Measurements from ENCODE around the gene MLH1.

The MLH1 gene

DNA sequence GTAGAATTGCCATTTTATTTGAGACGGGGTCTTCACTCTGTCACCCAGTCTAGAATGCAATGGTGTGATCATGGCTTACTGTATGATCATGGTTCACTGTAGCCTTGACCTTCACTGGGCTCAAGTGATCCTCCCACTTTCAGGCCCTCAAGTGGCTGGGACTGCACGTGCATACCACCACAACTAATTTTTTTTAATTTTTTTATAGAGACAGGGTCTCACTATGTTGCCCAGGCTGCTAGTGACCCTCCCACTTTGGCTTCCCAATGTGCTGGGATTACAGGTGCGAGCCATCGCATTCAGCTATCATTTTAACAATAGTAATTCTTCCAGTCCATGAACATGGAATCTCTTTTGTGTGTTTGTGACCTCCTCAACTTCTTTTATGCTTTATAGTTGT is 12.3 kb upstream of the MLH1 start:
- no peak for DNase-seq (ENCODE audit: low spot score)

DNA sequence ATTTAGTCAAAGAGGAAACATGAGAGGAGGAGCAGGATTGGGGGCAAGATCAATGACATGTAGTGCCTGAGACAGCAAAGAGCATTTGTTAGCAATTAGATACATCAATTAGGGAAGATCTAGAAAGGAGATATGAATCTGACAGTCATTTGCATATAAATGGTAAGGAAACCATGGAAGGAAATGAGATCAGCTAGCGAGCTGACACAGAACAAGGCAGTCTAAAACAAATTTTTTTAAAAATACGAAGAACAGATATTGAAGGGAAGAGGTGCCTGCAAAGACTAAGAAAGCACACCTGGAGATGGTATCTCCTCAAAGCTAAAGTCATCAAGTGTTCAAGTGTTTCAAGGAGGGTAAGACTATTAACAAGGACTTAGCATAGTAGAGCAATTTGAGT is 5.0 kb upstream of the MLH1 start:
- no peak for DNase-seq (ENCODE audit: low spot score)

DNA sequence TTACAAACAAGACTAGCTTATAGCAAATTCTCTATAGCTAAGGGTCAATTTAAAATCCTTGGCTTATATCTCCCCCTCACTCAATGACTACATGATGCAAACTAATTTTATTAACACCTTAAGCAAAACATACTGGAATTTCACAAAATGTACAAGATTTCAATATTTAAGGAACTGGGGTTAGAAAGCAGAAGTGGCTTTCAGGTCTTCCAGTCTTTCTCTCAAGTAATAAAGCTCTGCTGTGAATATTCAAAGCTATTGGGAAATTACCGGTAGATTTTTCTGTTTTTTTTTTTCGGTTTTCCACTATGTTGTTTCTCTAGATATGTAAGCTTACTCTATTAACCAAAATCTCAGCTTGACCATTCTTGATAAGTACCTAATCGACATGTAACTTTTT is 4.3 kb upstream of the MLH1 start:
- DNase-seq (ENCODE audit: low spot score): no peak

DNA sequence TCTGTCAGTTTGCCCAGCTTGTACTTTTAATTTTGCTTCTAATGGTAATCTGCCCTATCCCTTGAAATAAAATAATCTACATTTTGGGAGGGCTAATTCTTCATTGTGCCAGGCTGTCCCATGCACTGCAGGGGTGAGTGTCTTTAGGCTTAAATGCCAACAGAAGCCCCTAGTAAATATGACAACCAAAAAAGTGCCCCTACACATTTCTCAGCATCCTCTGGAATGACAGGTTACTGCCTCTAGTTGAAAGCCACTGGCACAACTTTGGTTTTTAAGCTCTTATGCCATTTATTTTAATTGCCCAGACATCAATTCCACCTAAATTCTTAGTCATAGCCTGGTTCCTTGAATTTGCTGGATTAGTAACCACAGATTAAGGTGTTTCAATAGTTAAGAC is 3.8 kb upstream of the MLH1 start:
- DNase-seq (ENCODE audit: low spot score): no peak

DNA sequence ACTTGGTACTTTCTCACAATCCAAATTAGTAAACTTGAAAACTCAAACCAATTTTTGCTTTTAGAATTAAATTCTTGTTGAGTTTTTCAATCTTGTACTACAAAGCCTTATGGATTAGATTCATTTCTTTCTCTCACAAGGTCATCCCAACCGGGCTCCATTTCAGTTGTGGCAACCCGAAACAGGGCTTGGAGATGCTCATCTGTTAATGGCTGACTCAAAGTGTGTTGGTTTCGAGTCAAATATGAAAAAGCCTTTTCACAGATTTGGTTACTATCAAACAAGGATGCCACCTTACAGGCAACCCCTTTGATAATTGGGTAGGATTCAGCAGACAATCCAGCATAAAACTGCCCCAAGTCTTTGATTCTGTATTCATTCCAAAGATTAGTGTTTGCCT is 2.2 kb upstream of the MLH1 start:
- DNase-seq (ENCODE audit: low spot score): no peak

DNA sequence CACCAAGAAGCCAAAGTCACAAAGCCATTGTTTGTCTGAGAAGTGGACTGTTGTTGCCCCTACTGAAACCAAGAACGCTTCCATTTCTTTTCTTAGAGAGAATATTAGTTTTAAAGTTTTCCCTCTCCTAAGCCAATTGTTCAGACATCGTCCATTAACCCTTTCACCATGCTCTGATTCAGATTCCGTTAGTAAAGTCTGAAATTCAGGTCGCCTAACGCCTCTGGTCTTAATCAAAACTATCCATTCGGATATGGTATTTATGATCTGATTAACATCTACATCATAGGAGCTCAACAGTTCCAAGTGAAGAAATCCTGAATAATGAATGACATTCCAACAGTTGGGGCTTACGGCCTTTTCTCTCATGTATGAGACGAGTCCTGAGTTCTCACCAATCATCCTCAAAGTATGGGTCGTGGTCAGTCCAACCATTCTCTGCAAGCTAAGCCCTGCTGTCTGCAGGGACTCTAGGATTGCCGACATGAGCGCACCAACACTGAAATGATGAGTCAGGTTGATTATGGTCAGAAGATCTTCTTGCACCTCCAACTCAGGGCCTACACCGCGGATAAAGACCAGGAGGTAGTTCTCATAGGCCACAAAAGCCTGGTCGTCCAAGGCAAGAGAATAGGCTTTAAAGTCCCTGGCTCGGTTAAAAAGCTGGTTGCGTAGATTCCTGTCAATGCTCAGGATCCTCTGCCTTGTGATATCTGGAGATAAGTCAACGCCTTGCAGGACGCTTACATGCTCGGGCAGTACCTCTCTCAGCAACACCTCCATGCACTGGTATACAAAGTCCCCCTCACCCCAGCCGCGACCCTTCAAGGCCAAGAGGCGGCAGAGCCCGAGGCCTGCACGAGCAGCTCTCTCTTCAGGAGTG is 1.2 kb upstream of the MLH1 start:
- DNase-seq (ENCODE audit: low spot score): peak; percentile 37

DNA sequence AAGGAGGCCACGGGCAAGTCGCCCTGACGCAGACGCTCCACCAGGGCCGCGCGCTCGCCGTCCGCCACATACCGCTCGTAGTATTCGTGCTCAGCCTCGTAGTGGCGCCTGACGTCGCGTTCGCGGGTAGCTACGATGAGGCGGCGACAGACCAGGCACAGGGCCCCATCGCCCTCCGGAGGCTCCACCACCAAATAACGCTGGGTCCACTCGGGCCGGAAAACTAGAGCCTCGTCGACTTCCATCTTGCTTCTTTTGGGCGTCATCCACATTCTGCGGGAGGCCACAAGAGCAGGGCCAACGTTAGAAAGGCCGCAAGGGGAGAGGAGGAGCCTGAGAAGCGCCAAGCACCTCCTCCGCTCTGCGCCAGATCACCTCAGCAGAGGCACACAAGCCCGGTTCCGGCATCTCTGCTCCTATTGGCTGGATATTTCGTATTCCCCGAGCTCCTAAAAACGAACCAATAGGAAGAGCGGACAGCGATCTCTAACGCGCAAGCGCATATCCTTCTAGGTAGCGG is 452 bp upstream of the MLH1 start, which contains the start of gene EPM2AIP1:
Gene EPM2AIP1, minus strand, starts transcription at position 326 of the 520 bp plus-strand sequence. Its CDS starts 54 bp downstream, at position 272.
- peak; percentile 98 for DNase-seq (ENCODE audit: low spot score)

DNA sequence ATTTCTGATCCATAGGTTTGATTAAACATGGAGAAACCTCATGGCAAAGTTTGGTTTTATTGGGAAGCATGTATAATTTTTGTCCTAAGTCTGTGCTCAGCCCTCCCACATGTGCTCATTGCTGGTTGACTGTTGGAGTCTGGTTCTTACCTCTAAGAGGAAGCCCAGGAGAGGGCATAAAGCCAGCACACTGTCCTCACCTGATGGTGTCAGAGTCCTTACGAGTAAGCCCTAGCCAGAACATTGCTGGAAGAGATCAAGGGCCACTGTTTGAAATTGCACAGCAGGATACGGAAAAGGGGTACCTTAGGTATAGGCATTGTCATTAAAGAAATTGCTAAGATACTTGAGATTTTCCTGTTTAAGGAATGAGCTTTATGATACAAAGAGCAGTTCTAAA is 21.3 kb downstream of the MLH1 start:
- no peak for DNase-seq (ENCODE audit: low spot score)

DNA sequence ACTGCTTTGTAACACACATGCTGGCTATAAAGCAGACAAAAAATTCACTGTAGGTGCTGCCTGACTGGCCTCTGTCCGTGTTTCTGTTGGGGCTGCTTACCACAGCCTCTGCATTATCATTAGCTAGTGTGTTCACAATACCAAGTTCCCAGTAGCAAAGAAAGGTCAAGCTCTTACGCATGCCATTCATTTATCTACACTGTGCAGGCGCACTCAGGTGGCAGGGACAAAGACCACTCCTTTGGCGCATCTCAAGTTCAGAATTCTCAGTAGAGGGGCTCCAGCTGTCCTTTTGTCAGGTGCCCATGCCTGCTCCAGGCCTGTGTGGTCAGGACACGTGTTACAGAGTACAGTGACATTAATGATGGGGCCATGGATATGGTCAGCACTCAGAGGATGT is 22.3 kb downstream of the MLH1 start:
- no peak for DNase-seq (ENCODE audit: low spot score)

DNA sequence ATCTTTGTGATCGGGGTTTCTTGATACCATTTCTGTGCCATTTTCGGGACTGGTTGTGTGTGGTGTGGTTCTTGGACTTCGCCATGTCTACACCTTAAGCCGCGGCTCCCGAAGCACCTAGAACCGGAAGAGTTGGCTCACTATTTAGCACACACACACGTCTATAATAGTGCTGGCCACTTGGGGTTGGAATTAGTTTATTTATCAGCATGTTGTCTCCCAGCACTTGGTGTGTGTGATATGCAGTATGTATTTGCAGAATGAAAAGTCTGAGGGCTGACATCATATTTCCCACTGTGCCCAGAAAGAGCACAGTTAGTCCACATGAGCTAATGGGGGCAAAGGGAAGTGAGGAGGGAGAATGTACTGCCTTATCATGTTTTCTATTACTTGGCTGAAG is 23.6 kb downstream of the MLH1 start:
- DNase-seq (ENCODE audit: low spot score): no peak

DNA sequence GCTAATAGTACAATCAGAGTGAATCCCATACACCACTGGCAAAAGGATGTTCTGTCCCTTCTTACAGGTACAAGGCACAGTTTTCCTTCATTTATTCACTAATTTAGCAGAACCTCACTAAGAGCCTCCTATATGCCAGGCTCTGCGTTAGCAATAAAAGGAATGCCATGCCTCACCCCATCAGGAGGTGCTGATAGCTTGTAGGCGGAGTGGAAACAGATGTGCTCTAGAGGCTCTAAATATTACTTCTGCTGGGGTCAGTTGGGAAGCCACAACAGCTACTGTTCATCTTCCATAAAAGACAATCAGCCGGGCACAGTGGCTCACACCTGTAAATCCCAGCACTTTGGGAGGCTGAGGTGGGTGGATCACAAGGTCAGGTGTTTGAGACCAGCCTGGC is 24.4 kb downstream of the MLH1 start:
- no peak for DNase-seq (ENCODE audit: low spot score)

DNA sequence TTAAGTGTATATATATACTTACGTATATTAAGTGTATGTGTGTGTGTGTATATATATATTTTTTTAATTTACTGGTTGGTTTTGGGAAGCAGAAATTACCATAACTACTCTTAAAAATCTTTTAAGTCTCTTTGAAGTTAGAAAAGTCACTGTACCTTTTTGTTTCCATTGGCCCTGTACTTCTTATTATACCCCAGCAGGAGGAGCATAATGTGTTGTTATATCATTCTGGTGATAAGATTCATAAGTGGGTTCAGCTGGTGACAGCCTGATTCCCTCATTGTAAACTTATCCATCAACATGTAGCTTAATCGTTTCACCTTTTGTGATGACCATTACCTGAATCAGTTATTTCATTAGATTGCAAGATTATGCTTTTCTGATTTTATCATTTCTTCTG is 30.8 kb downstream of the MLH1 start:
- peak; percentile 28 for DNase-seq (ENCODE audit: low spot score)

DNA sequence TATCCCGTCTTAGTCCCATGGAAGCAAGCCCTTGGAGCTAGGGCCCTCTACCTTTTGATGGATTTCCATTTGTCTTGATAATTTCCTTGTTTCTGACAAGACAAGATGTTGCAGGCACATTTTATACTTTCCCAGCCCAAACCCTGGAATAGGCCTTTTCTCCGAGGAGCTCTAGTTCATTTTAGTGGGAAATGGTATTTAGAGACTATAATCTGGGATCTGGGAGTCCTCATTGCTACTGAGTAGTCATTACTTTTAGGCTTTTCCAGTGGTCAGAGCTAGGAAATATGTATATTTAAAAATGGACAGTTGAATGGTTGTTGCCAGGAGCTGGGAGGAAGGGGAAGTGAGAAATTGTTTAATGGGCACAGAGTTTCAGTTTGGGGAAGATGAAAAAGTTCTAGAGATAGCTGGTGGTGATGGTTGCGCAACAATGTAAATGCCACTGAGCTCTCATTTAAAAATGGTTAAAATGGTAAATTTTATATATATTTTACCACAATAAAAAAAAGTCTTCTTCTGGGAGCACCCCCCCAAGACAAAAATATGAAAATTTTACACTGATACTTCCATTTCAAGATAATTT is 31.6 kb downstream of the MLH1 start:
- no peak for DNase-seq (ENCODE audit: low spot score)

DNA sequence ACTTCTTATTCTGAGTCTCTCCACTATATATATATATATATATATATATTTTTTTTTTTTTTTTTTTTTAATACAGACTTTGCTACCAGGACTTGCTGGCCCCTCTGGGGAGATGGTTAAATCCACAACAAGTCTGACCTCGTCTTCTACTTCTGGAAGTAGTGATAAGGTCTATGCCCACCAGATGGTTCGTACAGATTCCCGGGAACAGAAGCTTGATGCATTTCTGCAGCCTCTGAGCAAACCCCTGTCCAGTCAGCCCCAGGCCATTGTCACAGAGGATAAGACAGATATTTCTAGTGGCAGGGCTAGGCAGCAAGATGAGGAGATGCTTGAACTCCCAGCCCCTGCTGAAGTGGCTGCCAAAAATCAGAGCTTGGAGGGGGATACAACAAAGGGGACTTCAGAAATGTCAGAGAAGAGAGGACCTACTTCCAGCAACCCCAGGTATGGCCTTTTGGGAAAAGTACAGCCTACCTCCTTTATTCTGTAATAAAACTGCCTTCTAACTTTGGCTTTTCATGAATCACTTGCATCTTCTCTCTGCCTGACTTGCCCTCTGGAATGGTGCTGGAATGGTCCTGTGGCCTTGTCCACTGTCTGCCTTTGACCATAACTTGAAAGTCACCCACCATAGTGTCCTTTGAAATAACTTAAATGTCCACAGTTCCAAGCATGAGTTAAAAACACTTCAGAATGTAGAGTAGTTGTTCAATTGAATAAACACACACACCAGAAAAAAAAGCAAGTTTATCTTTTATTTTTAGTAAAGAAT is 32.4 kb downstream of the MLH1 start:
- DNase-seq (ENCODE audit: low spot score): no peak

DNA sequence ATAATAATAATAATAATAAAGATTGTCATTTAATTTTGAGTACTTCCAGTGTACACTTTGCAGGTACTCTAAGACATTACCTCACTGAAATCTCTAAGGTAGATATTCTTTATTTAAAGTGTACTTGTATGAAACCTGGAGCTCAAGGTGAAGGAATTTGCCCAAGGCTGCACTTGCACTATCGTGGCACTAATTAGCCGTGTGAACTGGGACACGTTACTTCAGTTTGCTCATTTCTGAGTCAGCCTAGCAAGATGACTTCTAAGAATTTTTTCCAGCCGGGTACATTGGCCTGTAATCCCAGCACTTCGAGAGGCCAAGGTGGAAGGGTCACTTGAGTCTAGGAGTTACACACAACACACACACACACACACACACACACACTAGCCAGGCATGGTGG is 33.5 kb downstream of the MLH1 start:
- no peak for DNase-seq (ENCODE audit: low spot score)

DNA sequence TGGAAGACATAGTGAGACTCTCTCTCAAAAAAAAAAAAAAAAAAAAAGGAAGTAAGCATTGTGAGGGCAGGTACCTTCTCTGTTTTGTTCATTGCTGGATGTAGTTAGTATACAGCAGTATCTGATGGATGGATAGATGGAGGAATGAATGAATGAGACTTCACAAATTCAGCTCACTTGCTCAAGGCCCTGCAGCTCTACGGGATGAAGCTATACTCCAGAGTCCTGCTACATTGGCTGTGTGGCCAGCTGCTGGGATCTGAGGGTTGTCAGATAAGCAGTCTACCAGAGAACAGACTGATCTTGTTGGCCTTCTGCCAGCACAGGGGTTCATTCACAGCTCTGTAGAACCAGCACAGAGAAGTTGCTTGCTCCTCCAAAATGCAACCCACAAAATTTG is 35.0 kb downstream of the MLH1 start:
- DNase-seq (ENCODE audit: low spot score): no peak

DNA sequence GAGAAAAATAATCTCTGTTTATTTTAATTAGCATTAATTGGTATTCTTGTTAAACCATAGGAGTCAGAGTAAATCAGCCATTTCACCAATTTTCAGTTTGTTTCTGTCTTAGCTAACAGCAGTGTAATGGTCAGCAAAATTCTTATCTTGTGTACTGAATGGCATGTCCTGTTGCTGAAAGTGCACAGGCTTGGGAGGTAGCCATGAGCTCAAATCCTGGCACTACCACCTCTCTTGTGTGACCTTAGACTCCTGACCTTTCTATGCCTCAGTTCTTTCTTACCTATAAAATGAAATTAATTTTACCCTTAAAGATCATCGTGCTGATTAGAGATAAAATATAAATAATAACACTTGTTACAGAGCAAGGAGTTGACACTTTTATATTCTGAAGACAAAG is 35.8 kb downstream of the MLH1 start:
- no peak for DNase-seq (ENCODE audit: low spot score)

DNA sequence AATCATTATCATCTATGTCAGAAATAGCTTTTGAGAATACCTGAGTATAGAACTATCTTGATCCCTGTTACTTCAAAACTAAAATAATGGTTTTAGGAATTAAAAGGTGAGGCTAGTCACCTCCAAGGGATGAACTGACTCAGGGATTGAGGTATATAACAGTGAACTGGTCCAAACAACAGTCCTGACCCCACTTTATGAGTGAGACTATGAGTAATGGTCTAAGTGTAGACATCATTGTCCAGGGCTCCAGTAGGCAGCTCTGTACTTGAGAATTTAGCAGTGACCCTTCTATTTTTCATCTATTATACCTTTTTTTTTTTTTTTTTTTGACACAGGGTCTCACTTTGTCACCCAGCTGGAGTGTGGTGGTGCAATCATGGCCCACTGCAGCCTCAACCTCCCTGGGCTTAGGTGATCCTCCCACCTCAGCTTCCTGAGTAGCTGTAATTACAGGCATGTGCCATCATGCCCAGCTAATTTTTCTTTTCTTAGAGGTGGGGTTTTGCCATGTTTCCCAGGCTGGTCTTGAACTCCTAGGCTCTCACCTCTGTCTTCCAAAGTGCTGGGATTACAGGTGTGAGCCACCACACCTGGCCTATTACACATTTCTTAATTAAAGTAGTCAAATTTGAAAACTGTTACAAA is 36.3 kb downstream of the MLH1 start:
- DNase-seq (ENCODE audit: low spot score): no peak

DNA sequence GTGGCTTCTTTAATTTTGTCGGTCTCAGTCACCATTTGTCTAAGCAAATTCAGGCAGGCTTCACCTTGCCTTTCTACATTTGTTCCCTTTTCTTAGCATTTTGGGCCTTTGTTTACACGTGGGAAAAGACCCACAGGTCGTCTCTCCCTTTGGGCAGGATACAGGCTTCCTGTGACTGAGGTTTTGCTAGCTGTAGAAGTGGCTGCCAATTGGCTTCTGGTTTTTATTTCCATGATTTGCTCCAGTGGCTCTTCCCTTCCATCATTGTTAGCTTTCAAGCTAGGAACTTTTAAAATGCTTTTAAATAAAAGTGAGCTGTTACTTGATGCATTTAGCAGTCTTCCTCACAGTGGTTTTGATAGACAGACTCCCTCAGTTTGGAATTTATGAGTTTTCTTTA is 37.3 kb downstream of the MLH1 start:
- DNase-seq (ENCODE audit: low spot score): no peak

DNA sequence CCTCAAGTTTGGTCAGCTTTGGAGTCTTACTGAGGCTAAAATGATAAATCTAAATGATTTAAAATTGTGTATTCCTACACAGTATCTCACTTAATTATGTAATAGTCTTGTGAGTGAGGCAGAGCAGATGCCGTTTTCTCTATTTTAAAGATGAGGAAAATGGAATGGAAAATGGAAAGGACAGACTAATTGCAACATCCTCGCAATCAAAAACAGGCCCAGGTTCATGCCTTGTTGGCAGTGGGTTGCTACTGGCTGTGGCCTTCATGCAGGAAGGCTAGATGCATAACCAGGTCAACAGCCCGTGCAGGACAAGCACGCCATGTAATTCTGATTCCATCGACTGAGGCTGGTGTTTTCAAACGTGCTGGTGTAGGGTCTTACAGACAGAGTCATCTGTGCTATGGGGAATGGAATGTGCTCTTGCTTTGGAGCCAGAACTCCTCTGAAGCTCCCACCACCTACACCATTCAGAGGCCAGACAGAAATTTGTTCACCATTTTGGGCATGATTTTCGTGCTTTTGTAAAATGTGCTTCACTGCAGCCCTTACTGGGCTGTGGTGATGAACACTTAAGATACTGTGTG is 37.9 kb downstream of the MLH1 start:
- no peak for DNase-seq (ENCODE audit: low spot score)

DNA sequence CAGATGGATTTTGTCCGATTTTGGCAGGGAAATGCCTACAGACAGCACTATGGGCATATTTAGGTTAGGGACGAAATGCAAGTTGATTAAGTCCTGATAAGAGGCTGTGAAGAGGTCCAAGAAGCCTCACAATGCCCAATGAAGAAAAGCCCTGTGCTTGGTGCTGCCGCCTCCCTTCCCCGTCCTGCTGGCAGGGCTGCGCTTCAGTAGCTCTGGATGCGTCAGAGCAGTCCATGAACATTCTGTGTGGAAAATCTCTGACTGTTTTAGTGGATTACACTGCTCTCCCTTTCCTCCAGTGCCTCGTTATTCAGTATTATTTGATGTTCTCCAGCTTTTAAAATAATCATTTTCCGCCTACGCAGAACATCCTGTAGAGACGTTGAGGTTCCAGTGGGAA is 39.6 kb downstream of the MLH1 start:
- no peak for DNase-seq (ENCODE audit: low spot score)

DNA sequence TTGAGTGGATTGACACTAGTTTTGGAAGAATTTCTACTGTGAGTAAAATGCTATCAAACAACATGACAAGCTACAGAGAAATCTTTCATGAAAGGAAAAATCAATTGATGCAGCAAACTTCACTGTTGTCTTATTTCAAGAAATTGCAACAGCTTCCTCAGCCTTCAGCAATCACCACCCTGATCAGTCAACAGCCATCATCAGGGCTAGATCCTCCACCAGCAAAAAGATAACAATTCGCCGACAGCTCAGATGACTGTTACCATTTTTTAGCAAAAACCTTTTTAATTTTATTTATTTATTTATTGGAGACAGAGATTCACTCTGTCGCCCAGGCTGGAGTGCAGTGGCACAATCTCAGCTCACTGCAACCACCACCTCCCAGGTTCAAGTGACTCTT is 44.0 kb downstream of the MLH1 start:
- no peak for DNase-seq (ENCODE audit: low spot score)

Data from AG20443 (cell line).